M059J (cell line): ENCODE measurements around the gene NLRP12. TPM values are rescaled to one million over a fixed set of nuclear protein-coding genes. Genes with fewer than 3 reads are reported as not detected.
"Not testable (repeated sequence)": the region's sequence is repeated elsewhere in the genome, so short reads cannot be mapped to it uniquely, and the experiment has no call there.

Source experiments
- DNase-seq: peaks from one replicate; pipeline ENCODE4 v3.0.0-alpha.2; 2012; ENCODE audit warnings: low read depth
- total RNA-seq: library from RNA; depleted of rRNA; stranded (reverse); fragments of >200 nt; shearing (Covaris generic); gene quantifications from 2 replicates; pipeline ENCODE4 v1.2.3, GENCODE V29; 2014; rRNA removed

NLRP12 gene
- total RNA-seq, 1 experiment from 2014 or later, result not detected

- no peak for DNase-seq
Measured at GRCh38 chr19:53780506-53780905, 43.6 kb downstream of the NLRP12 start.

- DNase-seq, result no peak
Measured at GRCh38 chr19:53775524-53775923, 48.6 kb downstream of the NLRP12 start.

GRCh38 chr19:53774491-53774890 is 49.6 kb downstream of the NLRP12 start:
- DNase-seq, result not testable (repeated sequence)

- DNase-seq, result no peak
Measured at GRCh38 chr19:53773999-53774398, 50.1 kb downstream of the NLRP12 start.

GRCh38 chr19:53772943-53773342 is 51.2 kb downstream of the NLRP12 start:
- DNase-seq, result peak; percentile 58

- DNase-seq, result no peak
Measured at GRCh38 chr19:53771144-53771543, 53.0 kb downstream of the NLRP12 start.

- not testable (repeated sequence) for DNase-seq
Measured at GRCh38 chr19:53769696-53770309, 54.3 kb downstream of the NLRP12 start.

- no peak for DNase-seq
Measured at GRCh38 chr19:53768401-53768800, 55.7 kb downstream of the NLRP12 start.

- DNase-seq, result not testable (repeated sequence)
Measured at GRCh38 chr19:53758991-53759390, 65.1 kb downstream of the NLRP12 start.

Other genes starting within 250 kb of the NLRP12 start
- not detected in 2 replicates for gene DPRX, start 192.3 kb downstream of the NLRP12 start, total RNA-seq
- 26.6 and 41.1 TPM in 2 replicates for gene MYADM, start 43.6 kb upstream of the NLRP12 start, total RNA-seq
- not detected in 2 replicates for gene PRKCG, start 57.9 kb upstream of the NLRP12 start, total RNA-seq
- gene CACNG7, start 85.0 kb upstream of the NLRP12 start, total RNA-seq, result not detected in 2 replicates
- gene CACNG8, start 138.6 kb upstream of the NLRP12 start, total RNA-seq, result 0.15 TPM in 1 of 2 replicates, not detected in the other
- gene CACNG6, start 167.3 kb upstream of the NLRP12 start, total RNA-seq, result 0.07 and 0.12 TPM in 2 replicates
- gene VSTM1, start 239.6 kb upstream of the NLRP12 start, total RNA-seq, result not detected in 2 replicates